Tibial nerve (tissue), 4 donors: ENCODE results near the gene PAPPA. TPM values are rescaled to one million over a fixed set of nuclear protein-coding genes. Genes with fewer than 3 reads are reported as not detected.

Source experiments
- DNase-seq, 2 donors: peaks; one replicate each; pipeline ENCODE4 v3.0.0-alpha.2; 2019; ENCODE audit warnings: low spot score in 2 of 2
- H3K27ac ChIP-seq, 4 donors: fragments of 200-600 bp; sonication (generic) in 3 of 4; one replicate each; pipeline ENCODE4 v1.5.1; 2017 to 2019; ENCODE audit warnings: mild to moderate bottlenecking in 1 of 4
- H3K27me3 ChIP-seq, 2 donors: fragments of 200-600 bp; sonication (generic) in 1 of 2; one replicate each; pipeline versions ENCODE4 v1.5.1 to v1.6.0; 2017 to 2019
- H3K36me3 ChIP-seq, 3 donors: fragments of 200-600 bp; sonication (generic); one replicate each; pipeline ENCODE4 v1.5.1; 2018 to 2019
- H3K4me1 ChIP-seq, 4 donors: fragments of 200-600 bp; sonication (generic) in 3 of 4; one replicate each; pipeline ENCODE4 v1.5.1; 2017 to 2019
- H3K4me3 ChIP-seq, 4 donors: fragments of 200-600 bp; sonication (generic) in 3 of 4; one replicate each; pipeline ENCODE4 v1.5.1; 2017 to 2019; ENCODE audit warnings: mild to moderate bottlenecking in 1 of 4, moderate library complexity in 1 of 4
- H3K9me3 ChIP-seq, 4 donors: fragments of 200-600 bp; sonication (generic) in 3 of 4; one replicate each; pipeline ENCODE4 v1.5.1; 2017 to 2019
- CTCF ChIP-seq, 5 experiments: fragments of 200-600 bp in 3 of 5; fragments of 450-650 bp in 2 of 5; sonication (generic) in 3 of 5; IDR thresholded peaks; one replicate each; pipeline ENCODE4 v1.5.1; 2016 to 2019; ENCODE audit warnings: antibody characterized with exemption in 5 of 5, mild to moderate bottlenecking in 3 of 5, moderate library complexity in 2 of 5
- EP300 ChIP-seq, 2 donors: sonication (generic); formaldehyde crosslinking; IDR thresholded peaks; one replicate each; pipeline ENCODE4 v1.6.1; 2017; ENCODE audit warnings: antibody characterized with exemption in 2 of 2, mild to moderate bottlenecking in 1 of 2
- POLR2A ChIP-seq, 2 donors: fragments of 450-650 bp; IDR thresholded peaks; one replicate each; pipeline ENCODE4 v1.6.1; 2017; ENCODE audit warnings: antibody characterized with exemption in 2 of 2, mild to moderate bottlenecking in 2 of 2, moderate library complexity in 2 of 2
- WGBS, 2 donors: methylation state at CpG; one replicate each; pipeline ENCODE4 v1.1.5; 2018; 5-methylcytosine and 5-hydroxymethylcytosine counted together
- total RNA-seq, 4 donors: library from RNA; depleted of rRNA; stranded (reverse); fragments of >200 nt; gene quantifications; one replicate each; pipeline ENCODE4 v1.1.0, GENCODE V29; 2016

Gene PAPPA
- total RNA-seq, 4 donors from 2014 or later, result 1.0 to 8.1 (median 4.0) TPM

GRCh38 chr9:116425244-116425643, 271.7 kb downstream of the PAPPA start:
- no peaks in the 10 kb centered on the region for H3K9me3 ChIP-seq
- DNase-seq, result no peak
- peaks cover 0 to 23% (median 0%) of the 10 kb centered on the region in 3 donors for H3K36me3 ChIP-seq
- H3K4me3 ChIP-seq, result no peak overlapping the region
- H3K27ac ChIP-seq, result no peak overlapping the region
- TF ChIP-seq CTCF (IDR thresholded peaks at IDR 0.05), result no peak
- TF ChIP-seq EP300 (IDR thresholded peaks at IDR 0.05), result no peak
- no peak for TF ChIP-seq POLR2A (IDR thresholded peaks at IDR 0.05)
- WGBS, 2 donors, result 83 to 100% methylated on average over 2 of the region's 2 CpGs
- H3K4me1 ChIP-seq, result no peaks in the 10 kb centered on the region
- H3K27me3 ChIP-seq, result no peaks in the 10 kb centered on the region

GRCh38 chr9:116430849-116431248, 277.3 kb downstream of the PAPPA start:
- 67 to 75% methylated on average over 3 of the region's 3 CpGs for WGBS, 2 donors
- TF ChIP-seq POLR2A (IDR thresholded peaks at IDR 0.05) (no peak), CTCF (IDR thresholded peaks at IDR 0.05) (no peak), EP300 (IDR thresholded peaks at IDR 0.05) (no peak)

GRCh38 chr9:116432051-116432450, 278.5 kb downstream of the PAPPA start:
- no peaks in the 10 kb centered on the region for H3K36me3 ChIP-seq
- H3K4me1 ChIP-seq, result no peaks in the 10 kb centered on the region
- no peak for TF ChIP-seq EP300 (IDR thresholded peaks at IDR 0.05)
- no peak for TF ChIP-seq POLR2A (IDR thresholded peaks at IDR 0.05)
- no peaks in the 10 kb centered on the region for H3K9me3 ChIP-seq
- no peak for DNase-seq
- H3K27ac ChIP-seq, result no peak overlapping the region
- H3K4me3 ChIP-seq, result no peak overlapping the region
- no peaks in the 10 kb centered on the region for H3K27me3 ChIP-seq
- 87 to 97% methylated on average over 1 of the region's 1 CpG for WGBS, 2 donors

More at GRCh38 chr9:116430849-116431248, 277.3 kb downstream of the PAPPA start:
- Histone ChIP-seq H3K4me3 (no peak overlapping the region), H3K4me1 (no peaks in the 10 kb centered on the region), H3K36me3 (peaks cover 0 to 3% (median 0%) of the 10 kb centered on the region in 3 donors), H3K9me3 (no peaks in the 10 kb centered on the region), H3K27ac (no peak overlapping the region), H3K27me3 (no peaks in the 10 kb centered on the region)
- DNase-seq, result no peak

GRCh38 chr9:116434314-116434713, 280.7 kb downstream of the PAPPA start:
- Histone ChIP-seq H3K36me3 (peaks cover 0 to 7% (median 0%) of the 10 kb centered on the region in 3 donors), H3K27me3 (no peaks in the 10 kb centered on the region), H3K27ac (no peak overlapping the region), H3K9me3 (no peaks in the 10 kb centered on the region), H3K4me3 (no peak overlapping the region), H3K4me1 (no peaks in the 10 kb centered on the region)
- TF ChIP-seq CTCF (IDR thresholded peaks at IDR 0.05) (no peak), EP300 (IDR thresholded peaks at IDR 0.05) (no peak), POLR2A (IDR thresholded peaks at IDR 0.05) (no peak)
- DNase-seq, result no peak
- 78 to 84% methylated on average over 4 of the region's 4 CpGs for WGBS, 2 donors

GRCh38 chr9:116435706-116436105, 282.1 kb downstream of the PAPPA start:
- H3K27ac ChIP-seq, result no peak overlapping the region
- WGBS, 2 donors, result 54 to 56% methylated on average over 4 of the region's 4 CpGs
- H3K9me3 ChIP-seq, result no peaks in the 10 kb centered on the region
- H3K36me3 ChIP-seq, result peaks cover 0 to 21% (median 0%) of the 10 kb centered on the region in 3 donors
- no peaks in the 10 kb centered on the region for H3K4me1 ChIP-seq
- TF ChIP-seq CTCF (IDR thresholded peaks at IDR 0.05) (no peak), POLR2A (IDR thresholded peaks at IDR 0.05) (no peak), EP300 (IDR thresholded peaks at IDR 0.05) (no peak)
- no peaks in the 10 kb centered on the region for H3K27me3 ChIP-seq
- DNase-seq, result no peak
- H3K4me3 ChIP-seq, result no peak overlapping the region

GRCh38 chr9:116436121-116436520, 282.5 kb downstream of the PAPPA start:
- no peaks in the 10 kb centered on the region for H3K27me3 ChIP-seq
- WGBS, 2 donors, result 96 to 100% methylated on average over 1 of the region's 1 CpG
- TF ChIP-seq CTCF (IDR thresholded peaks at IDR 0.05) (no peak), EP300 (IDR thresholded peaks at IDR 0.05) (no peak), POLR2A (IDR thresholded peaks at IDR 0.05) (no peak)
- no peak for DNase-seq
- H3K4me1 ChIP-seq, result no peaks in the 10 kb centered on the region
- no peak overlapping the region for H3K4me3 ChIP-seq
- H3K9me3 ChIP-seq, result no peaks in the 10 kb centered on the region
- no peak overlapping the region for H3K27ac ChIP-seq
- peaks cover 0 to 25% (median 0%) of the 10 kb centered on the region in 3 donors for H3K36me3 ChIP-seq
